ENCODE measurements around the gene HCLS1.
"Not testable (repeated sequence)": the region's sequence is repeated elsewhere in the genome, so short reads cannot be mapped to it uniquely, and the experiment has no call there.

The HCLS1 gene

GRCh38 chr3:121624147-121624899 is 36.4 kb downstream of the HCLS1 start:
- TF ChIP-seq CTCF (IDR thresholded peaks at IDR 0.05; ENCODE audit: low read depth, low read length) = no peak
- no peak for DNase-seq (ENCODE audit: extremely low read depth, low read depth)

GRCh38 chr3:121621491-121621890 is 39.2 kb downstream of the HCLS1 start:
- no peak for DNase-seq (ENCODE audit: extremely low read depth, low read depth)
- no peak for TF ChIP-seq CTCF (IDR thresholded peaks at IDR 0.05; ENCODE audit: low read depth, low read length)

GRCh38 chr3:121619691-121620090 is 41.0 kb downstream of the HCLS1 start:
- DNase-seq (ENCODE audit: extremely low read depth, low read depth) = no peak
- TF ChIP-seq CTCF (IDR thresholded peaks at IDR 0.05; ENCODE audit: low read depth, low read length) = no peak

- no peak for DNase-seq (ENCODE audit: extremely low read depth, low read depth)
- no peak for TF ChIP-seq CTCF (IDR thresholded peaks at IDR 0.05; ENCODE audit: low read depth, low read length)
Observed at GRCh38 chr3:121606106-121606505, 54.6 kb downstream of the HCLS1 start.

GRCh38 chr3:121604759-121605158 is 55.9 kb downstream of the HCLS1 start:
- DNase-seq (ENCODE audit: extremely low read depth, low read depth) = no peak
- TF ChIP-seq CTCF (IDR thresholded peaks at IDR 0.05; ENCODE audit: low read depth, low read length) = no peak

- DNase-seq (ENCODE audit: extremely low read depth, low read depth) = no peak
- TF ChIP-seq CTCF (IDR thresholded peaks at IDR 0.05; ENCODE audit: low read depth, low read length) = no peak
Observed at GRCh38 chr3:121601212-121601812, 59.4 kb downstream of the HCLS1 start.

- DNase-seq (ENCODE audit: extremely low read depth, low read depth) = not testable (repeated sequence)
Observed at GRCh38 chr3:121599900-121600299, 60.8 kb downstream of the HCLS1 start.

GRCh38 chr3:121598564-121598963 is 62.1 kb downstream of the HCLS1 start:
- DNase-seq (ENCODE audit: extremely low read depth, low read depth) = no peak
- TF ChIP-seq CTCF (IDR thresholded peaks at IDR 0.05; ENCODE audit: low read depth, low read length) = no peak

All from AG09319 (cell line).